H9 (cell line): ENCODE measurements around the gene IWS1. TPM values are rescaled to one million over a fixed set of nuclear protein-coding genes. Genes with fewer than 3 reads are reported as not detected.

Source experiments
- DNase-seq: peaks from one replicate; pipeline ENCODE4 v3.0.0-alpha.2; 2017
- H2AFZ ChIP-seq: one replicate; pipeline ENCODE4 v1.6.1; 2013; ENCODE audit warnings: mild to moderate bottlenecking, low read length, control low read depth, moderate library complexity
- H2AK5ac ChIP-seq: 2 replicates; pipeline ENCODE4 v1.6.1; 2013; ENCODE audit warnings: low read length, control low read depth, mixed read lengths; ENCODE audit not compliant: insufficient read length
- H2BK120ac ChIP-seq: one replicate; pipeline ENCODE4 v1.6.1; 2013; ENCODE audit warnings: low read depth, mild to moderate bottlenecking, low read length, control low read depth, inconsistent platforms; ENCODE audit not compliant: poor library complexity, severe bottlenecking
- H2BK12ac ChIP-seq: 2 replicates; pipeline ENCODE4 v1.6.1; 2013; ENCODE audit warnings: low read length, control low read depth, mixed read lengths, low read depth; ENCODE audit not compliant: insufficient read length
- H2BK15ac ChIP-seq: 2 replicates; pipeline ENCODE4 v1.6.1; 2013; ENCODE audit warnings: low read depth, low read length, control low read depth
- H2BK20ac ChIP-seq: one replicate; pipeline ENCODE4 v1.6.1; 2013; ENCODE audit warnings: low read depth, mild to moderate bottlenecking, low read length, control low read depth, inconsistent platforms; ENCODE audit not compliant: poor library complexity, severe bottlenecking
- H2BK5ac ChIP-seq: 2 replicates; pipeline ENCODE4 v1.6.1; 2013; ENCODE audit warnings: low read length, control low read depth, mixed read lengths; ENCODE audit not compliant: insufficient read length
- H3K14ac ChIP-seq: 2 replicates; pipeline ENCODE4 v1.6.1; 2013; ENCODE audit warnings: low read length, control low read depth; ENCODE audit not compliant: insufficient read depth
- H3K18ac ChIP-seq: 2 replicates; pipeline ENCODE4 v1.6.1; 2013; ENCODE audit warnings: low read depth, mild to moderate bottlenecking, mixed read lengths, low read length, control low read depth; ENCODE audit not compliant: insufficient read length
- H3K23ac ChIP-seq: 2 replicates; pipeline ENCODE4 v1.6.1; 2013; ENCODE audit warnings: low read length, control low read depth, mixed read lengths, low read depth; ENCODE audit not compliant: insufficient read length
- H3K23me2 ChIP-seq: 2 replicates; pipeline ENCODE4 v1.6.1; 2013; ENCODE audit warnings: low read depth, mild to moderate bottlenecking, mixed read lengths, low read length, control low read depth; ENCODE audit not compliant: insufficient read length, poor library complexity, severe bottlenecking
- H3K27ac ChIP-seq: 2 replicates; pipeline ENCODE4 v1.5.1; 2013; ENCODE audit warnings: low read length, control low read depth, mixed read lengths, low read depth; ENCODE audit not compliant: insufficient read length
- H3K27me3 ChIP-seq: 2 replicates; pipeline ENCODE4 v1.6.1; 2013; ENCODE audit warnings: low read length, control low read depth, inconsistent platforms; ENCODE audit not compliant: insufficient read depth
- H3K4ac ChIP-seq: 2 replicates; pipeline ENCODE4 v1.6.1; 2013; ENCODE audit warnings: low read depth, mild to moderate bottlenecking, control low read depth, inconsistent platforms, low read length, moderate library complexity
- H3K4me1 ChIP-seq: 2 replicates; pipeline ENCODE4 v1.6.1; 2013; ENCODE audit warnings: low read length, control low read depth, inconsistent platforms; ENCODE audit not compliant: insufficient read depth
- H3K4me2 ChIP-seq: 2 replicates; pipeline ENCODE4 v1.6.1; 2013; ENCODE audit warnings: low read length, control low read depth, mixed read lengths; ENCODE audit not compliant: insufficient read length, insufficient read depth
- H3K56ac ChIP-seq: 2 replicates; pipeline ENCODE4 v1.6.1; 2013; ENCODE audit warnings: low read depth, mild to moderate bottlenecking, mixed read lengths, low read length, control low read depth; ENCODE audit not compliant: insufficient read length
- H3K79me1 ChIP-seq: 2 replicates; pipeline ENCODE4 v1.6.1; 2013; ENCODE audit warnings: low read depth, mild to moderate bottlenecking, moderate library complexity, low read length, control low read depth, inconsistent platforms; ENCODE audit not compliant: insufficient read depth, poor library complexity, severe bottlenecking
- H3K79me2 ChIP-seq: 2 replicates; pipeline ENCODE4 v1.6.1; 2013; ENCODE audit warnings: low read length, control low read depth, inconsistent platforms; ENCODE audit not compliant: insufficient read depth
- H3K9ac ChIP-seq: 2 replicates; pipeline ENCODE4 v1.6.1; 2013; ENCODE audit warnings: low read length, control low read depth, mixed read lengths; ENCODE audit not compliant: insufficient read length; ENCODE audit errors: extremely low read depth
- H3K9me3 ChIP-seq: one replicate; pipeline ENCODE4 v1.6.1; 2013; ENCODE audit warnings: low read depth, low read length, inconsistent platforms; ENCODE audit not compliant: control insufficient read depth
- H3T11ph ChIP-seq: one replicate; pipeline ENCODE4 v1.6.1; 2013; ENCODE audit warnings: mild to moderate bottlenecking, low read length, control low read depth, inconsistent platforms
- H4K20me1 ChIP-seq: one replicate; pipeline ENCODE4 v1.6.1; 2013; ENCODE audit not compliant: control insufficient read depth, insufficient read length, insufficient read depth
- H4K5ac ChIP-seq: 2 replicates; pipeline ENCODE4 v1.6.1; 2013; ENCODE audit warnings: low read depth, mild to moderate bottlenecking, mixed read lengths, low read length, control low read depth; ENCODE audit not compliant: insufficient read length
- H4K8ac ChIP-seq: replicated peaks from 2 replicates; pipeline ENCODE4 v1.6.1; 2013; ENCODE audit warnings: low read length, control low read depth, mixed read lengths, low read depth; ENCODE audit not compliant: insufficient read length
- H4K91ac ChIP-seq: 2 replicates; pipeline ENCODE4 v1.6.1; 2013; ENCODE audit warnings: low read depth, mild to moderate bottlenecking, moderate library complexity, mixed read lengths, low read length, control low read depth; ENCODE audit not compliant: insufficient read length
- H3K27ac Mint-ChIP-seq, 3 experiments: 2 replicates in 2 of 3; 3 replicates in 1 of 3; pipeline ENCODE4 v1.8.0; 2020 to 2021; ENCODE audit warnings: mixed read lengths in 3 of 3, mild to moderate bottlenecking in 1 of 3, moderate library complexity in 1 of 3
- H3K27me3 Mint-ChIP-seq: 2 replicates; pipeline ENCODE4 v1.8.0; 2021; ENCODE audit warnings: low read depth, mild to moderate bottlenecking, moderate library complexity, mixed read lengths
- H3K36me3 Mint-ChIP-seq, 3 experiments: 2 replicates in 2 of 3; 3 replicates in 1 of 3; pipeline ENCODE4 v1.8.0; 2020 to 2021; ENCODE audit warnings: low read depth in 3 of 3, mixed read lengths in 3 of 3; ENCODE audit not compliant: insufficient read depth in 1 of 3
- H3K4me1 Mint-ChIP-seq, 2 experiments: 2 replicates each; pipeline ENCODE4 v1.8.0; 2020; ENCODE audit warnings: mixed read lengths in 2 of 2
- H3K4me3 Mint-ChIP-seq, 2 experiments: 2 replicates in 1 of 2; 3 replicates in 1 of 2; pipeline ENCODE4 v1.8.0; 2020 to 2021; ENCODE audit warnings: mild to moderate bottlenecking in 2 of 2, mixed read lengths in 2 of 2, moderate library complexity in 1 of 2
- H3K9me3 Mint-ChIP-seq, 2 experiments: 2 replicates in 1 of 2; 3 replicates in 1 of 2; pipeline ENCODE4 v1.8.0; 2020; ENCODE audit warnings: mild to moderate bottlenecking in 2 of 2, mixed read lengths in 2 of 2, moderate library complexity in 1 of 2
- WGBS: extraction: QIAGEN DNeasy Blood & Tissue Kit; methylation state at CpG from one replicate; pipeline ENCODE4 v1.1.7; 2013; ENCODE audit warnings: missing lambda C conversion rate, low lambda C conversion rate, mixed read lengths; ENCODE audit not compliant: insufficient read length; ENCODE audit errors: extremely low coverage; 5-methylcytosine and 5-hydroxymethylcytosine counted together
- total RNA-seq: library from RNA; stranded (reverse); gene quantifications from 2 replicates; pipeline ENCODE4 v1.2.1, GENCODE V29; 2021
- TF ChIP-seq, protein P1 (sequence below): fragments of 200-600 bp; sonication (generic); conservative IDR thresholded peaks from 3 replicates; pipeline ENCODE4 v1.8.0; 2021; ENCODE audit warnings: antibody characterized with exemption, mild to moderate bottlenecking

IWS1 gene
- total RNA-seq, 1 experiment from 2014 or later = 66.2 TPM

DNA sequence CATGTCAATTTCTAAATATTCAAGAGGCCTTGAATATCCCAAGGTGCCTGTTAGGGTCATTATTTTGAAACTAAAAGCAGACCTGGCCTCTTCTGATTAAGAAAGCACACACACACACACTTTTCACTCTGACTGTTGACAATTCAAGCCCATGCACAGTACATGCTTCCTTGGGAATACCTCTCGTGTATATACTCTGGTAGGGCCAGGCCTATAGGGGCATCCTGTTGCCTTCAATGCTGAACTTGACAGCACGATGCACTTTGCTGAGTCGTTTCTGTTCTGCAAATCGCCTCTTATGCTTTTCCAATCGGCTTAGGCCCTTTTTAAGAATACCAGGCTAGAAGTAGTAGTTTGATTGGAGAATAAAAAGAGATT lies 40.6 kb downstream of the IWS1 start:
- H4K8ac ChIP-seq = no peak overlapping the region
- no peaks in the 10 kb centered on the region for H4K20me1 ChIP-seq
- no peaks in the 10 kb centered on the region for H3K27me3 ChIP-seq
- H2BK5ac ChIP-seq = no peak overlapping the region
- H3K9ac ChIP-seq = no peak overlapping the region
- no peak for DNase-seq
- no peak overlapping the region for H3K4me2 ChIP-seq
- H3T11ph ChIP-seq = no peak overlapping the region
- H3K18ac ChIP-seq = no peak overlapping the region
- H3K23ac ChIP-seq = no peak overlapping the region
- Mint-ChIP-seq H3K9me3 (no peaks in the 10 kb centered on the region), H3K27me3 (no peaks in the 10 kb centered on the region), H3K4me1 (peaks cover 18% of the 10 kb centered on the region in 2 experiments), H3K27ac (no peak overlapping the region), H3K4me3 (no peak overlapping the region), H3K36me3 (peaks cover 53 to 89% (median 82%) of the 10 kb centered on the region in 3 experiments; a peak in 6 of 7 replicates)
- no peak overlapping the region for H3K27ac ChIP-seq
- no peak overlapping the region for H3K56ac ChIP-seq
- H3K14ac ChIP-seq = no peak overlapping the region
- no CpG with 5 or more reads among the region's 5 CpGs for WGBS
- no peak overlapping the region for H2BK20ac ChIP-seq
- no peak overlapping the region for H4K91ac ChIP-seq
- TF ChIP-seq, protein P1, sequence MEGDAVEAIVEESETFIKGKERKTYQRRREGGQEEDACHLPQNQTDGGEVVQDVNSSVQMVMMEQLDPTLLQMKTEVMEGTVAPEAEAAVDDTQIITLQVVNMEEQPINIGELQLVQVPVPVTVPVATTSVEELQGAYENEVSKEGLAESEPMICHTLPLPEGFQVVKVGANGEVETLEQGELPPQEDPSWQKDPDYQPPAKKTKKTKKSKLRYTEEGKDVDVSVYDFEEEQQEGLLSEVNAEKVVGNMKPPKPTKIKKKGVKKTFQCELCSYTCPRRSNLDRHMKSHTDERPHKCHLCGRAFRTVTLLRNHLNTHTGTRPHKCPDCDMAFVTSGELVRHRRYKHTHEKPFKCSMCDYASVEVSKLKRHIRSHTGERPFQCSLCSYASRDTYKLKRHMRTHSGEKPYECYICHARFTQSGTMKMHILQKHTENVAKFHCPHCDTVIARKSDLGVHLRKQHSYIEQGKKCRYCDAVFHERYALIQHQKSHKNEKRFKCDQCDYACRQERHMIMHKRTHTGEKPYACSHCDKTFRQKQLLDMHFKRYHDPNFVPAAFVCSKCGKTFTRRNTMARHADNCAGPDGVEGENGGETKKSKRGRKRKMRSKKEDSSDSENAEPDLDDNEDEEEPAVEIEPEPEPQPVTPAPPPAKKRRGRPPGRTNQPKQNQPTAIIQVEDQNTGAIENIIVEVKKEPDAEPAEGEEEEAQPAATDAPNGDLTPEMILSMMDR = no peak
- no peak overlapping the region for H2BK12ac ChIP-seq
- no peaks in the 10 kb centered on the region for H3K79me1 ChIP-seq
- H3K4me1 ChIP-seq = peaks cover 8% of the 10 kb centered on the region
- H2AFZ ChIP-seq = no peak overlapping the region
- H4K5ac ChIP-seq = no peak overlapping the region
- H3K79me2 ChIP-seq = no peaks in the 10 kb centered on the region
- no peaks in the 10 kb centered on the region for H3K9me3 ChIP-seq
- H2BK15ac ChIP-seq = no peak overlapping the region
- H2AK5ac ChIP-seq = no peak overlapping the region
- no peaks in the 10 kb centered on the region for H3K23me2 ChIP-seq
- H3K4ac ChIP-seq = no peak overlapping the region
- H2BK120ac ChIP-seq = no peak overlapping the region
